Astrocyte of the cerebellum (primary cell): ENCODE results near the gene BGLAP.
A peak's percentile ranks its signal among the peaks of the same experiment; 100 is the strongest.

Experiments
- DNase-seq: peaks from one replicate; pipeline ENCODE4 v3.0.0-alpha.2; 2011; ENCODE audit warnings: low read depth
- H3K4me3 ChIP-seq: 2 replicates; pipeline ENCODE4 v1.5.1; 2011; ENCODE audit warnings: mild to moderate bottlenecking, low read depth, low read length, moderate library complexity
- in situ Hi-C: cut with HindIII; loops from 2 replicates; pipeline ENCODE4 v1.10.0; 2017; ENCODE audit warnings: low sequenced_read_pairs
- TF ChIP-seq, protein P1 (sequence below): IDR thresholded peaks from 2 replicates; pipeline ENCODE4 v1.5.1; 2012; ENCODE audit warnings: low read length, low read depth, moderate library complexity, mild to moderate bottlenecking; ENCODE audit errors: missing control alignments

Gene BGLAP

DNA sequence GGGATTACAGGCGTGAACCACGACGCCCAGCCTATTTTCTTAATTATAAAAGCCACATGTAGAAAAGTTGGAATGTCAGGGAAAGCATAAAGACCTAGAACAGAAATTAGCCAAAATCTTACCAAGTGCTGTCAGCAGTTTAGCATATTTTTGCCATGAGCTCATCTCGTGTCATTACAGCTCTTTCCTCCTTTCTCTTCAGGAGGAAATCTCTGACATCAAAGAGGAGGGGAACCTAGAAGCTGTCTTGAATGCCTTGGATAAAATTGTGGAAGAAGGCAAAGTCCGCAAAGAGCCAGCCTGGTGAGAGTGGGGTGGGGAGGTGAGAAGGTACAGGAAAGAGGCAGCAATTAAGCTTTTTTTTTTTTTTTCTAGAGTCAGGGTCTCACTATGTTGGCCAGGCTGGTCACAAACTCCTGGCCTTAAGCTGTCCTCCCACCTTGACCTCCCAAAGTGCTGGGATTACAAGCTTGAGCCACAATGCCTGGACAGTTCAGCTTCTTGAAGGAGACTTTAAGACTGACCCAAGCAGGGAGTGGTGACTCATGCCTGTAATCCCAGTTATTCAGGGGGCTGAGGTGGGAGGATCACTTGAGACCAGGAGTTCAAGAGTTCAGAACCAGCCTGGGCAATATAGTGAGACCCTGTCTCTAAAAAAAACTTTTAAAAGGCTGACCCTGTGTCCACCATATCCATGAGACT lies 8.4 kb upstream of the BGLAP start:
- in situ Hi-C loops, result no loop called here
- H3K4me3 ChIP-seq, result no peak overlapping the region
- TF ChIP-seq, protein P1, sequence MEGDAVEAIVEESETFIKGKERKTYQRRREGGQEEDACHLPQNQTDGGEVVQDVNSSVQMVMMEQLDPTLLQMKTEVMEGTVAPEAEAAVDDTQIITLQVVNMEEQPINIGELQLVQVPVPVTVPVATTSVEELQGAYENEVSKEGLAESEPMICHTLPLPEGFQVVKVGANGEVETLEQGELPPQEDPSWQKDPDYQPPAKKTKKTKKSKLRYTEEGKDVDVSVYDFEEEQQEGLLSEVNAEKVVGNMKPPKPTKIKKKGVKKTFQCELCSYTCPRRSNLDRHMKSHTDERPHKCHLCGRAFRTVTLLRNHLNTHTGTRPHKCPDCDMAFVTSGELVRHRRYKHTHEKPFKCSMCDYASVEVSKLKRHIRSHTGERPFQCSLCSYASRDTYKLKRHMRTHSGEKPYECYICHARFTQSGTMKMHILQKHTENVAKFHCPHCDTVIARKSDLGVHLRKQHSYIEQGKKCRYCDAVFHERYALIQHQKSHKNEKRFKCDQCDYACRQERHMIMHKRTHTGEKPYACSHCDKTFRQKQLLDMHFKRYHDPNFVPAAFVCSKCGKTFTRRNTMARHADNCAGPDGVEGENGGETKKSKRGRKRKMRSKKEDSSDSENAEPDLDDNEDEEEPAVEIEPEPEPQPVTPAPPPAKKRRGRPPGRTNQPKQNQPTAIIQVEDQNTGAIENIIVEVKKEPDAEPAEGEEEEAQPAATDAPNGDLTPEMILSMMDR, result no peak
- peak; percentile 70 for DNase-seq

DNA sequence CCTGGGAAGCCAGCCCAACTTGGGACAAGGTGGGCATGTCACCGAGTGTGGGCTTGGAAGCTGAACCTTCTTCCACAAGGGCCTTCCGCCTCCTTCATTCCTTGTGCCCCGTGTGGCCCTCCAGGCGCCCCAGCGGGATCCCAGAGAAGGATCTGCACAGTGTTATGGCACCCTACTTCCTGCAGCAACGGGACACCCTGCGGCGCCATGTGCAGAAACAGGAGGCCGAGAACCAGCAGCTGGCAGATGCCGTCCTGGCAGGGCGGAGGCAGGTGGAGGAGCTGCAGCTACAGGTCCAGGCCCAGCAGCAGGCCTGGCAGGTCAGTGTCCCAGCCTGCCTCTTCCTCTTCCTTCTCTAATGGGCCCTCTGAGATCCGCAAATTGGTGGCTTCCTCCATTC lies 5.8 kb upstream of the BGLAP start:
- H3K4me3 ChIP-seq, result no peak overlapping the region
- in situ Hi-C loops, result no loop called here
- TF ChIP-seq, protein P1, result no peak
- no peak for DNase-seq

DNA sequence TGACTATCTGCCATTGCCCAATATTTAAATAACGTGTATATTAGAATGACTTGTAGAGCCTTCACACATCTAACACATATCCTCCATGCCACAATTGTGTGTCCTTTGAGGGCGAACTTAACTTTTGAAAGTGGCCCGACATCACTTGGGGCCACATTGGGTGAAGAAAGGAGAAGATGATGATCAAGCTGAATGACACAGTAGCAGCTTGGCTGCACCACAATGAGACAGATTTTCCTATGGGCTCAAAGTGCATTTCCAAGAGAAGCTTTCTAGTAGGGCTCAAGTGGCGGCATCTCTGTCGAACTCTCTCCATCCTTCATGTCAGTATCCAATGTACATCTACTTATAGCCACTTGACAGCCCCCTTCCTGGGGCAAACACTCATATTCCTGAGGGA lies 3.7 kb upstream of the BGLAP start:
- in situ Hi-C loops, result no loop called here
- no peak overlapping the region for H3K4me3 ChIP-seq
- TF ChIP-seq, protein P1, result no peak
- DNase-seq, result no peak

DNA sequence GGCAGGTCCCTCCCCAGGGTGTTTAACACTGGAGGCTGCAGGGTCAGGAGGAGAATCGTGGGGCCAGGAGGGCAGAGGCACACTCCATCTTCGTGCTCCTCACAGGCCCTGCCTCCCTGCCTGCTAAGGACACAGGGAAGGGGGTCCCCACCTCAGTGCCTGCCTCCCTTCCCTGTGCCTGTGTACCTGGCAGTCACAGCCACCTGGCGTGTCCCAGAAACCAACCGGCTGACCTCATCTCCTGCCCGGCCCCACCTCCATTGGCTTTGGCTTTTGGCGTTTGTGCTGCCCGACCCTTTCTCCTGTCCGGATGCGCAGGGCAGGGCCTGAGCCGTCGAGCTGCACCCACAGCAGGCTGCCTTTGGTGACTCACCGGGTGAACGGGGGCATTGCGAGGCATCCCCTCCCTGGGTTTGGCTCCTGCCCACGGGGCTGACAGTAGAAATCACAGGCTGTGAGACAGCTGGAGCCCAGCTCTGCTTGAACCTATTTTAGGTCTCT lies 623 bp upstream of the BGLAP start:
- H3K4me3 ChIP-seq, result no peak overlapping the region
- in situ Hi-C loops, result no loop called here
- TF ChIP-seq, protein P1, result no peak
- DNase-seq, result no peak

DNA sequence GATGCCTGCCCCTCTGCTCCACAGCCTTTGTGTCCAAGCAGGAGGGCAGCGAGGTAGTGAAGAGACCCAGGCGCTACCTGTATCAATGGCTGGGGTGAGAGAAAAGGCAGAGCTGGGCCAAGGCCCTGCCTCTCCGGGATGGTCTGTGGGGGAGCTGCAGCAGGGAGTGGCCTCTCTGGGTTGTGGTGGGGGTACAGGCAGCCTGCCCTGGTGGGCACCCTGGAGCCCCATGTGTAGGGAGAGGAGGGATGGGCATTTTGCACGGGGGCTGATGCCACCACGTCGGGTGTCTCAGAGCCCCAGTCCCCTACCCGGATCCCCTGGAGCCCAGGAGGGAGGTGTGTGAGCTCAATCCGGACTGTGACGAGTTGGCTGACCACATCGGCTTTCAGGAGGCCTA lies 754 bp downstream of the BGLAP start:
- no peak for DNase-seq
- TF ChIP-seq, protein P1, result no peak
- in situ Hi-C loops, result no loop called here
- no peak overlapping the region for H3K4me3 ChIP-seq

DNA sequence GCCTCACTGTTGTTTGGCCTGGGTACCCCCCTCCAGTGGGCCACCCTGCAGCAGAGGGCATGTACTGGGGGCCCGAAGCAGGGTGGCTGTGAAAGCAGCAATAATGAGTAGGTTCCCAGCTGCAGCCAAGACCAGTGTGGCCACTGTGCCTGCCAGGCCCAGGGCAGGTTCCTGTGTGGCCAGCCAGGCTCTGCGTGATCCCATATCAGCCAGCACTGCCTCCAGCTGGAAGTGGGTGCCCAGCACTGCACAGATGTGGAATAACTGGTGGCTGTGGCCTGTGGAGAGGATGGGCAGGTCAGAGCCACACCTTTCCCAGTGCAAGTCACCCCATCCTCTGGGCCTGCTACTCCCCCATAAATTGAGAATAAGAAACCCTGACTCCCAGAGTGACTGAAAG lies 2.1 kb downstream of the BGLAP start:
- in situ Hi-C loops, result no loop called here
- TF ChIP-seq, protein P1, result no peak
- DNase-seq, result no peak
- no peak overlapping the region for H3K4me3 ChIP-seq
